HEK293T (cell line): ENCODE data around the gene KLHL6.

Experiments used
- BHLHE40 ChIP-seq: fragments of 450-650 bp; IDR thresholded peaks from 2 replicates; pipeline ENCODE4 v1.6.1; 2016; ENCODE audit warnings: mild to moderate bottlenecking, moderate library complexity, borderline replicate concordance
- FOXK2 ChIP-seq: fragments of 450-650 bp; IDR thresholded peaks from 2 replicates; pipeline ENCODE4 v1.6.1; 2016; ENCODE audit warnings: mild to moderate bottlenecking

DNA sequence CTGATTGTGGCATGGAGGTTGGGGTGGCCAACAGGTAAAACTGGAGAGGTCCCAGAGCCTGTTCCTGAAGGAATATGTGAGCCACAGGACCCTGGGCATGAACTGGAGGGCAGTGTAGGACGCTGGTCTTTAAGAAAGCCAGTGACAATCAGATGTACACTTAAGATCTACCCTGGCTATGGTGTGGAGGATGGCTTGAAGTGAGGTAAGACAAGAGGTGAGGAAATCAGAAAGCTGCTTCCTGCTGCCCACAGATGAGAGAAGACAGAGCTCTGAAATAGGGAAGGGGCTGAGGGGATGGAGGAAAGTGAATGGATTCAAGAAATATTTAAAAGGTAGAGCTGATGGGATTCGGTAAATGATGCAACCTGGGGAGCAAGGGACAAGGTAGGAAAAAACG is 22.7 kb upstream of the KLHL6 start:
- TF ChIP-seq BHLHE40 = no peak
- TF ChIP-seq FOXK2 = no peak
